Neural cell (in vitro differentiated cells): ENCODE data around the gene SIK3. TPM values are rescaled to one million over a fixed set of nuclear protein-coding genes. Genes with fewer than 3 reads are reported as not detected.

Experiments used
- H2AFZ ChIP-seq: fragments of 200-600, 300-800 bp; sonication (generic), shearing (Covaris generic); 2 replicates; pipeline ENCODE4 v1.6.0; 2014; ENCODE audit warnings: low read depth, mild to moderate bottlenecking, antibody characterized with exemption, low read length, moderate library complexity
- H3F3A ChIP-seq: fragments of 200-600 bp; shearing (Covaris generic); 2 replicates; pipeline ENCODE4 v1.6.1; 2016; ENCODE audit warnings: mild to moderate bottlenecking, moderate library complexity, mixed read lengths, antibody characterized with exemption, low read length; ENCODE audit not compliant: insufficient read depth, poor library complexity, severe bottlenecking
- H3K27ac ChIP-seq: fragments of 200-600, 300-800 bp; sonication (generic), shearing (Covaris generic); 2 replicates; pipeline ENCODE4 v1.5.1; 2014; ENCODE audit warnings: mild to moderate bottlenecking, low read length, moderate library complexity
- H3K27me3 ChIP-seq: fragments of 300-800, 200-600 bp; sonication (generic), shearing (Covaris generic); 2 replicates; pipeline ENCODE4 v1.6.0; 2014; ENCODE audit warnings: mild to moderate bottlenecking, low read depth, low read length, moderate library complexity; ENCODE audit not compliant: insufficient read depth
- H3K36me3 ChIP-seq: fragments of 300-800, 200-600 bp; sonication (generic), shearing (Covaris generic); 2 replicates; pipeline ENCODE4 v1.5.1; 2014; ENCODE audit warnings: mild to moderate bottlenecking, antibody characterized with exemption, low read length, moderate library complexity; ENCODE audit not compliant: insufficient read depth
- H3K4me2 ChIP-seq: fragments of 300-800, 200-600 bp; sonication (generic), shearing (Covaris generic); 2 replicates; pipeline ENCODE4 v1.6.0; 2014; ENCODE audit warnings: mild to moderate bottlenecking, low read length
- H3K4me3 ChIP-seq: fragments of 300-800, 200-600 bp; sonication (generic), shearing (Covaris generic); 2 replicates; pipeline ENCODE4 v1.5.1; 2014; ENCODE audit warnings: mild to moderate bottlenecking, low read length, moderate library complexity
- H3K79me2 ChIP-seq: fragments of 200-600 bp; shearing (Covaris generic); replicated peaks from 2 replicates; pipeline ENCODE4 v1.6.0; 2014; ENCODE audit warnings: mild to moderate bottlenecking, low read length, moderate library complexity; ENCODE audit not compliant: insufficient read depth
- H3K9ac ChIP-seq: fragments of 300-800, 200-600 bp; sonication (generic), shearing (Covaris generic); 2 replicates; pipeline ENCODE4 v1.6.1; 2016; ENCODE audit warnings: mild to moderate bottlenecking, low read length, mixed read lengths
- H3K9me2 ChIP-seq: fragments of 200-600 bp; shearing (Covaris generic); 2 replicates; pipeline ENCODE4 v1.6.1; 2016; ENCODE audit warnings: mild to moderate bottlenecking, low read length, mixed read lengths; ENCODE audit not compliant: insufficient read depth
- H3K9me3 ChIP-seq: fragments of 200-600, 300-800 bp; sonication (generic), shearing (Covaris generic); 2 replicates; pipeline ENCODE4 v1.6.1; 2016; ENCODE audit warnings: mild to moderate bottlenecking, mixed run types, low read length, moderate library complexity, mixed read lengths
- H4K20me1 ChIP-seq: fragments of 200-600 bp; shearing (Covaris generic); 2 replicates; pipeline ENCODE4 v1.6.1; 2016; ENCODE audit warnings: mild to moderate bottlenecking, mixed run types; ENCODE audit not compliant: insufficient read depth
- CTCF ChIP-seq: fragments of 450-650 bp; IDR thresholded peaks from 2 replicates; pipeline ENCODE4 v1.5.1; 2014; ENCODE audit warnings: antibody characterized with exemption, mild to moderate bottlenecking, moderate library complexity; ENCODE audit not compliant: poor library complexity, severe bottlenecking
- EP300 ChIP-seq: fragments of 450-650 bp; conservative IDR thresholded peaks from 2 replicates; pipeline ENCODE4 v1.6.1; 2014; ENCODE audit warnings: antibody characterized with exemption, mild to moderate bottlenecking, moderate library complexity; ENCODE audit not compliant: poor library complexity, severe bottlenecking
- EZH2 ChIP-seq: fragments of 200-600, 300-800 bp; shearing (Covaris generic), sonication (generic); IDR thresholded peaks from 2 replicates; pipeline ENCODE4 v1.6.1; 2014; ENCODE audit warnings: antibody characterized with exemption, low read length, borderline replicate concordance, mild to moderate bottlenecking; ENCODE audit not compliant: insufficient read depth, poor library complexity, severe bottlenecking
- MXI1 ChIP-seq: fragments of 450-650 bp; conservative IDR thresholded peaks from 2 replicates; pipeline ENCODE4 v1.6.1; 2014; ENCODE audit warnings: antibody characterized with exemption, mild to moderate bottlenecking; ENCODE audit not compliant: poor library complexity, severe bottlenecking
- POLR2AphosphoS5 ChIP-seq: IDR thresholded peaks from 2 replicates; pipeline ENCODE4 v1.6.1; 2012
- RAD21 ChIP-seq: fragments of 450-650 bp; conservative IDR thresholded peaks from 2 replicates; pipeline ENCODE4 v1.6.1; 2014; ENCODE audit warnings: antibody characterized with exemption, mild to moderate bottlenecking, moderate library complexity
- REST ChIP-seq: IDR thresholded peaks from 2 replicates; pipeline ENCODE4 v1.6.1; 2012; ENCODE audit warnings: borderline replicate concordance
- SMC3 ChIP-seq: fragments of 450-650 bp; conservative IDR thresholded peaks from 2 replicates; pipeline ENCODE4 v1.6.1; 2014; ENCODE audit warnings: antibody characterized with exemption, mild to moderate bottlenecking, moderate library complexity; ENCODE audit not compliant: poor library complexity
- TAF1 ChIP-seq: IDR thresholded peaks from 2 replicates; pipeline ENCODE4 v1.6.1; 2012; ENCODE audit warnings: low read depth
- polyA plus RNA-seq: library from polyadenylated mRNA; depleted of rRNA; stranded (reverse); fragments of >200 nt; gene quantifications from 2 replicates; pipeline ENCODE4 v1.2.3, GENCODE V29; 2014

Gene SIK3
- polyA plus RNA-seq, 1 donor from 2014 or later: 11.2 TPM

GRCh38 chr11:116990061-116990473 lies 108.2 kb downstream of the SIK3 start:
- Histone ChIP-seq H3K4me2 (no peak overlapping the region), H3K4me3 (no peak overlapping the region), H4K20me1 (no peaks in the 10 kb centered on the region), H3K27ac (no peak overlapping the region), H3K9me3 (no peaks in the 10 kb centered on the region), H3K79me2 (peaks cover 24% of the 10 kb centered on the region), H3K27me3 (no peaks in the 10 kb centered on the region), H3K9ac (no peak overlapping the region), H3K9me2 (no peaks in the 10 kb centered on the region), H3F3A (no peaks in the 10 kb centered on the region), H2AFZ (no peak overlapping the region), H3K36me3 (no peaks in the 10 kb centered on the region)
- TF ChIP-seq EZH2 (no peak), POLR2AphosphoS5 (no peak), REST (no peak), EP300 (no peak), RAD21 (no peak), SMC3 (no peak), MXI1 (no peak), TAF1 (no peak), CTCF (no peak)

- H2AFZ ChIP-seq: no peak overlapping the region
- H4K20me1 ChIP-seq: no peaks in the 10 kb centered on the region
- no peaks in the 10 kb centered on the region for H3F3A ChIP-seq
- no peaks in the 10 kb centered on the region for H3K27me3 ChIP-seq
- no peak overlapping the region for H3K27ac ChIP-seq
- no peaks in the 10 kb centered on the region for H3K36me3 ChIP-seq
- no peak overlapping the region for H3K4me2 ChIP-seq
- peaks cover 24% of the 10 kb centered on the region for H3K79me2 ChIP-seq
- no peaks in the 10 kb centered on the region for H3K9me2 ChIP-seq
- H3K4me3 ChIP-seq: no peak overlapping the region
- TF ChIP-seq SMC3: no peak
- no peak for TF ChIP-seq MXI1
- TF ChIP-seq POLR2AphosphoS5: no peak
- TF ChIP-seq EZH2: no peak
- TF ChIP-seq RAD21: no peak
- TF ChIP-seq TAF1: no peak
- H3K9ac ChIP-seq: no peak overlapping the region
- no peaks in the 10 kb centered on the region for H3K9me3 ChIP-seq
Observed at GRCh38 chr11:116989184-116989583, 109.0 kb downstream of the SIK3 start.
